Hepatocyte (in vitro differentiated cells): ENCODE measurements around the gene APC. TPM values are rescaled to one million over a fixed set of nuclear protein-coding genes. Genes with fewer than 3 reads are reported as not detected.
"Not testable (repeated sequence)": the region's sequence is repeated elsewhere in the genome, so short reads cannot be mapped to it uniquely, and the experiment has no call there.

Source experiments
- DNase-seq: peaks from one replicate; pipeline ENCODE4 v3.0.0-alpha.2; 2016; ENCODE audit warnings: low spot score
- H2AFZ ChIP-seq: fragments of 200-600 bp; sonication (generic); 2 replicates; pipeline ENCODE4 v1.6.0; 2016; ENCODE audit warnings: antibody characterized with exemption, mild to moderate bottlenecking
- H3K27ac ChIP-seq: fragments of 200-600 bp; sonication (generic); 2 replicates; pipeline ENCODE4 v1.5.1; 2016; ENCODE audit warnings: mild to moderate bottlenecking
- H3K27me3 ChIP-seq: fragments of 200-600 bp; sonication (generic); 2 replicates; pipeline ENCODE4 v1.6.1; 2016
- H3K36me3 ChIP-seq: fragments of 200-600 bp; sonication (generic); replicated peaks from 2 replicates; pipeline ENCODE4 v1.5.1; 2016; ENCODE audit warnings: low read depth; ENCODE audit not compliant: insufficient read depth
- H3K4me1 ChIP-seq: fragments of 200-600 bp; sonication (generic); 2 replicates; pipeline ENCODE4 v1.5.1; 2016; ENCODE audit warnings: mild to moderate bottlenecking, moderate library complexity; ENCODE audit not compliant: insufficient read depth
- H3K4me2 ChIP-seq: fragments of 200-600 bp; sonication (generic); 2 replicates; pipeline ENCODE4 v1.6.0; 2016
- H3K4me3 ChIP-seq: fragments of 200-600 bp; sonication (generic); 2 replicates; pipeline ENCODE4 v1.5.1; 2016; ENCODE audit warnings: mild to moderate bottlenecking
- H3K79me2 ChIP-seq: fragments of 200-600 bp; sonication (generic); 2 replicates; pipeline ENCODE4 v1.6.0; 2017; ENCODE audit warnings: mild to moderate bottlenecking
- H3K9me2 ChIP-seq: fragments of 200-600 bp; sonication (generic); replicated peaks from 2 replicates; pipeline ENCODE4 v1.6.0; 2017; ENCODE audit warnings: mild to moderate bottlenecking; ENCODE audit not compliant: insufficient read depth
- H3K9me3 ChIP-seq: fragments of 200-600 bp; sonication (generic); 2 replicates; pipeline ENCODE4 v1.5.1; 2016; ENCODE audit warnings: low read depth, mild to moderate bottlenecking
- H4K20me1 ChIP-seq: fragments of 200-600 bp; sonication (generic); 2 replicates; pipeline ENCODE4 v1.6.0; 2016; ENCODE audit warnings: mild to moderate bottlenecking; ENCODE audit not compliant: insufficient read depth, poor library complexity, severe bottlenecking
- CTCF ChIP-seq: fragments of 200-600 bp; sonication (generic); IDR thresholded peaks from 2 replicates; pipeline ENCODE4 v1.5.1; 2016; ENCODE audit warnings: antibody characterized with exemption, mild to moderate bottlenecking; ENCODE audit not compliant: poor library complexity
- EZH2 ChIP-seq: fragments of 200-600 bp; sonication (generic); IDR thresholded peaks from 2 replicates; pipeline ENCODE4 v1.6.1; 2016; ENCODE audit warnings: antibody characterized with exemption, mild to moderate bottlenecking, borderline replicate concordance
- EZH2phosphoT487 ChIP-seq: fragments of 200-600 bp; sonication (generic); IDR thresholded peaks from one replicate; pipeline ENCODE4 v1.6.1; 2018; ENCODE audit warnings: antibody characterized with exemption, mild to moderate bottlenecking, low read depth, moderate library complexity; ENCODE audit not compliant: unreplicated experiment, severe bottlenecking
- WGBS: methylation state at CpG from one replicate; pipeline ENCODE4 v1.1.6; 2016; ENCODE audit warnings: low lambda C conversion rate; ENCODE audit errors: missing lambda C conversion rate; 5-methylcytosine and 5-hydroxymethylcytosine counted together
- polyA plus RNA-seq: library from polyadenylated mRNA; unstranded; fragments of >200 nt; fragmentation: Nextera tagmentation; extraction: Ambion mirVana; gene quantifications from 2 replicates; pipeline ENCODE4 v1.2.1, GENCODE V29; 2016
- total RNA-seq: library from RNA; depleted of rRNA; stranded (reverse); fragments of >200 nt; gene quantifications from 2 replicates; pipeline ENCODE4 v1.2.3, GENCODE V29; 2014

APC gene
- total and polyA plus RNA-seq, 2 experiments from 2014 or later, result 9.1 to 57.0 TPM

GRCh38 chr5:112711436-112711835 is 26.2 kb upstream of the APC start:
- Histone ChIP-seq H3K4me3 (no peak overlapping the region), H3K4me1 (peaks cover 13% of the 10 kb centered on the region), H3K36me3 (no peaks in the 10 kb centered on the region), H2AFZ (no peak overlapping the region), H4K20me1 (peaks cover 13% of the 10 kb centered on the region), H3K79me2 (peaks cover 86% of the 10 kb centered on the region), H3K9me3 (no peaks in the 10 kb centered on the region), H3K4me2 (no peak overlapping the region), H3K9me2 (no peaks in the 10 kb centered on the region), H3K27me3 (no peaks in the 10 kb centered on the region), H3K27ac (no peak overlapping the region)
- TF ChIP-seq CTCF (no peak), EZH2phosphoT487 (no peak), EZH2 (no peak)
- no peak for DNase-seq
- WGBS, result 96% methylated on average over 3 of the region's 3 CpGs

GRCh38 chr5:112713206-112713605 is 24.5 kb upstream of the APC start:
- Histone ChIP-seq H3K36me3 (no peaks in the 10 kb centered on the region), H3K9me3 (no peaks in the 10 kb centered on the region), H3K4me3 (no peak overlapping the region), H3K4me1 (peaks cover 7% of the 10 kb centered on the region), H3K4me2 (no peak overlapping the region), H2AFZ (no peak overlapping the region), H3K27me3 (no peaks in the 10 kb centered on the region), H3K27ac (no peak overlapping the region), H3K79me2 (peaks cover 100% of the 10 kb centered on the region), H4K20me1 (peaks cover 15% of the 10 kb centered on the region), H3K9me2 (no peaks in the 10 kb centered on the region)
- 94% methylated on average over 5 of the region's 5 CpGs for WGBS
- DNase-seq, result no peak
- TF ChIP-seq EZH2 (no peak), CTCF (no peak), EZH2phosphoT487 (no peak)

- DNase-seq, H3K4me3 ChIP-seq, H3K27me3 ChIP-seq, H3K4me2 ChIP-seq, H3K9me3 ChIP-seq, H3K36me3 ChIP-seq, H3K4me1 ChIP-seq, H2AFZ ChIP-seq, H3K9me2 ChIP-seq, H3K27ac ChIP-seq: not testable (repeated sequence)
- Histone ChIP-seq H4K20me1 (peaks cover 23% of the 10 kb centered on the region), H3K79me2 (peaks cover 100% of the 10 kb centered on the region)
- 96% methylated on average over 7 of the region's 7 CpGs for WGBS
Measured at GRCh38 chr5:112716895-112717294, 20.8 kb upstream of the APC start.

GRCh38 chr5:112717506-112718082 is 20.1 kb upstream of the APC start:
- TF ChIP-seq EZH2phosphoT487 (no peak), EZH2 (no peak), CTCF (no peak)
- Histone ChIP-seq H3K27me3 (no peaks in the 10 kb centered on the region), H2AFZ (no peak overlapping the region), H3K36me3 (no peaks in the 10 kb centered on the region), H3K27ac (no peak overlapping the region), H4K20me1 (peaks cover 22% of the 10 kb centered on the region), H3K4me2 (no peak overlapping the region), H3K4me3 (no peak overlapping the region), H3K4me1 (no peaks in the 10 kb centered on the region), H3K9me2 (no peaks in the 10 kb centered on the region), H3K79me2 (peaks cover 100% of the 10 kb centered on the region), H3K9me3 (no peaks in the 10 kb centered on the region)
- WGBS, result 73% methylated on average over 1 of the region's 1 CpG
- no peak for DNase-seq
